GM10248 (cell line): ENCODE results near the gene VCL.
"Not testable (repeated sequence)": the region's sequence is repeated elsewhere in the genome, so short reads cannot be mapped to it uniquely, and the experiment has no call there.

Source experiments
- CTCF ChIA-PET: fragments of 300-600 bp; sonication (Branson Sonifier 250); formaldehyde crosslinking; extraction: SDS; loops from one replicate; lab custom pipeline; 2021; ENCODE audit warnings: antibody characterized with exemption; lab: Yijun Ruan, JAX
- POLR2A ChIA-PET: fragments of 350-650 bp; sonication (Branson Sonifier 250); formaldehyde crosslinking; extraction: SDS; loops from one replicate; lab custom pipeline; 2020; ENCODE audit warnings: antibody characterized with exemption; lab: Yijun Ruan, JAX
- DNase-seq: peaks from one replicate; pipeline ENCODE4 v3.0.0; 2012; ENCODE audit errors: extremely low spot score
- TF ChIP-seq, protein P1 (sequence below): IDR thresholded peaks from 2 replicates; pipeline ENCODE4 v1.5.1; 2012; ENCODE audit warnings: mild to moderate bottlenecking, low read depth; ENCODE audit errors: extremely low read depth, missing control alignments, control extremely low read depth

The VCL gene

DNA sequence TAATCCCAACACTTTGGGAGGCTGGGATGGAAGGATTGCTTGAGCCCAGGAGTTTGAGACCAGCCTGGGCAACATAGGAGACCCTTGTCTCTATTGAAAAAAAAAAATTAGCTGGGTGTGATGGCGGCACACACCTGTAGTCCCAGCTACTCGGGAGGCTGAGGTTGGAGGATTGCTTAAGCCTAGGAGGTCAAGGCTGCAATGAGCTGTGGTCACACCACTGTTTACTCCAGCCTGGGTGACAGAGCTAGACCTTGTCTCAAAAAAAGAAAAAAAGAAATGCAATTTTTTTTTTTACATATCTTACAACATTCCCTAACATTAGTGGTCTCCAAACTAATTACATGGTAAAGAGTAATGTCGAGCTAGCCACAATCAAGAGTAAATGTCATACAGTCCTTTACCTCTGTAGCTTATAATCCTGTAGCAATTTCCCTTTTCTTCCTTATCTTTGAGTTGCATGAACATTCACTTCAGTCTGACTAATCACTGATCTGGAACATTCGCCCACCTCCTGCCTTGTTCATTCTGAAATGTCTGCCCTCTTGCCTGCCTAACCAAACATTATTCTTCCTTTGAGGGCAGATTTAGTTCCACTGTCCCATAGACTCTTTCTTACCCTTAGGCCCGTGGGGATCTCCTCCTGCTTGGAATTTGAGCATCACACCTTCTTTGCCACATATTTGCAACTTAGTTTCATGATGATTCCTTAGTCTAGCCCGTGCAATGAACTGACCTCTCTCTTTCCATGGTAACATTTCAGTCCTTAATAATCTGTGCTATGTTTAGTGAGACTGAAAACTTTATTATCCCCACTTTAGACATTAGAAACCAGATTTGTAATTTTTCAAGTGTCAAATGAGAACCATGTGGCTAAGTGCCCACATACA, 4.8 kb upstream of the VCL start:
- CTCF ChIA-PET, result interaction anchor here (1.0 to 1.6 kb wide), 5 partner anchors 10 to 145 kb away, joined by 3 to 5 read pairs (median 3); no protein-coding TSS in a partner anchor
- POLR2A ChIA-PET, result no interaction called here
- TF ChIP-seq, protein P1, sequence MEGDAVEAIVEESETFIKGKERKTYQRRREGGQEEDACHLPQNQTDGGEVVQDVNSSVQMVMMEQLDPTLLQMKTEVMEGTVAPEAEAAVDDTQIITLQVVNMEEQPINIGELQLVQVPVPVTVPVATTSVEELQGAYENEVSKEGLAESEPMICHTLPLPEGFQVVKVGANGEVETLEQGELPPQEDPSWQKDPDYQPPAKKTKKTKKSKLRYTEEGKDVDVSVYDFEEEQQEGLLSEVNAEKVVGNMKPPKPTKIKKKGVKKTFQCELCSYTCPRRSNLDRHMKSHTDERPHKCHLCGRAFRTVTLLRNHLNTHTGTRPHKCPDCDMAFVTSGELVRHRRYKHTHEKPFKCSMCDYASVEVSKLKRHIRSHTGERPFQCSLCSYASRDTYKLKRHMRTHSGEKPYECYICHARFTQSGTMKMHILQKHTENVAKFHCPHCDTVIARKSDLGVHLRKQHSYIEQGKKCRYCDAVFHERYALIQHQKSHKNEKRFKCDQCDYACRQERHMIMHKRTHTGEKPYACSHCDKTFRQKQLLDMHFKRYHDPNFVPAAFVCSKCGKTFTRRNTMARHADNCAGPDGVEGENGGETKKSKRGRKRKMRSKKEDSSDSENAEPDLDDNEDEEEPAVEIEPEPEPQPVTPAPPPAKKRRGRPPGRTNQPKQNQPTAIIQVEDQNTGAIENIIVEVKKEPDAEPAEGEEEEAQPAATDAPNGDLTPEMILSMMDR, result no peak
- DNase-seq, result no peak

DNA sequence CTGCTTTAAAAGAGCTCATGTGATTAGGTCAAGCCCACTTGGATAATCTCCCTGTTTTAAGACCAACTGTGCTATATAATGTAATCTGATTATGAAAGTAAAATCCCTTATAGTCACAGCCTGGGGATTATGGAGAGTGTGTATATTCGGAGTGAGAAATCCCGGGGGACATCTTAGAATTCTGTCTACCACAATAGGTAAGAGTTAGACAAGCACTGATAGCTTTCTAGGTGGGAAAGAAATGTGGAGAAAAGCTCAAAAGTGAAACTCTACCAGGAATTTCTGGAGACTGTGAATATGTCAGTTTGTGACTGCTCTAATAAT, 2.9 kb upstream of the VCL start:
- CTCF ChIA-PET, result interaction anchor here (1.1 to 1.7 kb wide), 3 partner anchors 10 to 64 kb away, joined by 3 to 4 read pairs (median 4); no protein-coding TSS in a partner anchor
- TF ChIP-seq, protein P1, result no peak
- no peak for DNase-seq
- POLR2A ChIA-PET, result no interaction called here

GRCh38 chr10:73997461-73997786, 492 bp upstream of the VCL start:
- ChIA-PET CTCF (interaction anchor here (1.1 kb wide), 1 partner anchor 9 kb away, joined by 3 read pairs; no protein-coding TSS in a partner anchor), POLR2A (no interaction called here)
- TF ChIP-seq, protein P1, result no peak
- no peak for DNase-seq

DNA sequence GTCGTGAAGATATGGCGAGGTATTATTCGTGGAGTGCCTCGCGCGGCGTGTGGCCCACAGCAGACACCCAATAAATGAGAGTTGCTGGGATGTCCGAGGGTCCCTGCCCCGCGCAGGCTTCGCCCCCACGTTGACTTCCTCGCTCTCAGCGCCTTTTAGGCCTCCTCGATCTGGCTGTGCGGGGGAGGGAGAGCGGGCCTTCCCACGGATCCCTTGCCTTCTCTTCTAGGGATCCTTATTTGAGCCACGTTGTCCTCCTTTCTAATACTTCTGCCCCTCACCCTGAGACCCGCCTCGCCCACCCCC, 660 bp downstream of the VCL start:
- DNase-seq, result no peak
- CTCF ChIA-PET, result interaction anchor here (1.3 to 1.4 kb wide), 3 partner anchors 26 to 119 kb away, joined by 3 to 4 read pairs (median 3); no protein-coding TSS in a partner anchor
- TF ChIP-seq, protein P1, result no peak
- POLR2A ChIA-PET, result no interaction called here

GRCh38 chr10:73998929-73999691, 1.2 kb downstream of the VCL start:
- POLR2A ChIA-PET, result no interaction called here
- no peak for DNase-seq
- TF ChIP-seq, protein P1, result no peak
- CTCF ChIA-PET, result interaction anchor here (0.6 to 2.6 kb wide), 9 partner anchors 9 to 120 kb away, joined by 3 to 8 read pairs (median 3); no protein-coding TSS in a partner anchor

- DNase-seq, result no peak
- CTCF ChIA-PET, result interaction anchor here (0.6 to 2.6 kb wide), 11 partner anchors 8 to 120 kb away, joined by 3 to 8 read pairs (median 3); no protein-coding TSS in a partner anchor
- POLR2A ChIA-PET, result interaction anchor here (0.6 kb wide), 1 partner anchor 73 kb away, joined by 3 read pairs; no protein-coding TSS in a partner anchor
- TF ChIP-seq, protein P1, result no peak
Observed at GRCh38 chr10:73999703-74000102, 1.8 kb downstream of the VCL start.

- DNase-seq, result not testable (repeated sequence)
- CTCF ChIA-PET, result interaction anchor here (0.6 to 2.6 kb wide), 9 partner anchors 7 to 121 kb away, joined by 3 to 8 read pairs (median 4); no protein-coding TSS in a partner anchor
- POLR2A ChIA-PET, result interaction anchor here (0.6 kb wide), 1 partner anchor 74 kb away, joined by 3 read pairs; no protein-coding TSS in a partner anchor
Observed at GRCh38 chr10:74000244-74000643, 2.3 kb downstream of the VCL start.
